Activated CD4-positive, alpha-beta T cell treated with anti-CD3 and anti-CD28 coated beads, Interleukin-2, amount 50 U/mL, for 48 hours (primary cell): ENCODE data around the gene ARL4A.
A peak's percentile ranks its signal among the peaks of the same experiment; 100 is the strongest.
"Not testable (repeated sequence)": the region's sequence is repeated elsewhere in the genome, so short reads cannot be mapped to it uniquely, and the experiment has no call there.

ENCODE experiments used
- DNase-seq, 2 experiments: peaks; one replicate each; pipeline ENCODE4 v3.0.0-alpha.2; 2020

Gene ARL4A

GRCh38 chr7:12670000-12670729 lies 17.3 kb upstream of the ARL4A start:
- DNase-seq: no peak

GRCh38 chr7:12670743-12671520 lies 16.5 kb upstream of the ARL4A start:
- no peak for DNase-seq

DNA sequence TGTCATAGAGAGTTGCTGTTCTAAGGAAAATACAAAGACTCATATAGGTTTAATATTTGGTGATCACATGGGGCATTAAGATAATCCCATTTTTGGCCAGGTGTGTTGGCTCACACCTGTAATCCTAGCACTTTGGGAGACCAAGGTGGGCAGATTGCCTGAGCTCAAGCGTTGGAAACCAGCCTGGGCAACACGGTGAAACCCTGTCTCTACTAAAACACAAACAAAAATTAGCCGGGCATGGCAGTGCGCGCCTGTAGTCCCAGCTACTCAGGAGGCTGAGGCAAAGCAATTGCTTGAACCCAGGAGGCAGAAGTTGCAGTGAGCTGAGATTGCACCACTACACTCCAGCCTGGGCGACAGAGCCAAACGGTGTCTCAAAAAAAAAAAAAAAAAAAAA lies 14.0 kb upstream of the ARL4A start:
- DNase-seq: not testable (repeated sequence)

GRCh38 chr7:12674053-12674452 lies 13.4 kb upstream of the ARL4A start:
- no peak for DNase-seq

GRCh38 chr7:12674861-12675260 lies 12.6 kb upstream of the ARL4A start:
- peak in 1 of 2 experiments; percentile 27 for DNase-seq

DNA sequence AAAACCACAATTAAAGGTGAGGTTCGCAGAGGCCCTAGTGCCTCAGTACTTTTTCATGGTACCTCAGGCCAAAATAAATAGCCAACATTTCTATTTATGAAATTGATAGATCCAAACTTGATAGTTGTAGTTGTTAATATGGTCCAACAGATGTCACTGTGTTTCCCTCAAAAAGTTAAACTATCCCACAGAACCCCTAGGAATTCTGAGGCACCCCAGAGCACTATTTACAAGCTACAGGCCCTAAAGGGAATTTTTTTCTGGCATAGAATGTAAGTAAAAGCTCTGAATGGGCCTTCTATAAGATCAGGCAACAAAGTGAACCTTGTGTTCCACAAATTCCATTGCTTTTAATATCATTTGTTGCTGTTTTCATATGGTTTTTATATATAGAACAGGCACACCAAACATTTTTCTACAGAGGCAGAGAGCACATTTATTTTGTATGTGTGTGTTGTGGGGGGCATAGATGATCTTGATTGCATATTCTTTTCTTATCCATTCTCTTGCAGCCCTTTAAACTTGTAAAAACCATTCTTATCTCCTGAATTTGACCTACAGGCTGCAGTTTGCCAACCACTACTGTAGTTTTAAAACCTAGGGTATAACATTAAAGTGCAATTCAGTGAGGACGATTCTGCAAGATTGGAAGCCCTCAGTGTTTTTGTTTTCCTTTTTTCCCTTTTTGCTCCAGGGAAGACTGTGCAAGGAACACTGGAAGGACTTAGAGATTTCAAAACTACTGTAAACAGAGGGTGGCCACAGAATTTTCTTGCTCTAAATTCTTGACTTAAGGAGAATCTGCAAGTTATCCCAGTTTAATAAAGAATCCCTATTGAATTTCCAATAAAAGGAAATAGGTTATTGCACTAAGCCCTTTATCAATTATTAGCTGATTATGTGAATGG lies 3.5 kb upstream of the ARL4A start:
- DNase-seq: no peak

DNA sequence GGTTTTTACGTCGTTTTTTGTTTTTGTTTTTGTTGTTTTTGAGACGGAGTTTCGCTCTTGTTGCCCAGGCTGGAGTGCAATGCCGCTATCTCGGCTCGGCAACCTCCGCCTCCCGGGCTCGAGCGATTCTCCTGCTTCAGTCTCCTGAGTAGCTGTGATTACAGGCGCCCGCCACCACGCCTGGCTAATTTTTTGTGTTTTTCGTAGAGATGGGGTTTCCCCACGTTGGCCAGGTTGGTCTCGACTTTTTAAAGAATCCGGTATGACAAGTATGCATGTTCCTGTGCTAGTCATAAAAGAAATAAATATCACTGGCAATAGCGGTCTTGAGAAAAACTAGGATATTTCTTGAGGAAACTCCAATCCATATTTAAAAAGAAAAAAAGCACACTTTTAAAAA lies 2.7 kb upstream of the ARL4A start:
- DNase-seq: no peak

DNA sequence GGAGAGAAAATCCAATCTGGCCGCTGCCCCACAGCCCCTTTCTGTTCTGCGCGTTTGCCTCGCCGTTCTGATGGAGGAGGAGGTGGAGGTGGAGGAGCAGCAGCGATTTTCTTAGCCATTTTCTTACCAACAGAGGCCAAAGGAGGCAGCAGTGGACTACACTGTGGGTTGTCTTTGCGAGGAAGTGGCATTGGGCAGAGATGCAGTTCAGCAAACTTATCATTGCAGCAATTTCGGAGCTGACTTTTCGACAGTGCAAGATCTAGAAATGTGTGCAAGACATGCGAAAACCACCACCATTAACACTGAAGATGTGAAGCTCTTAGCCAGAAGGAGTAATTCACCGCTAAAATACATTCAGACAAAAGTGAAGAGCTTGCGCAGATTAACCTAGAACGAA lies 1.9 kb upstream of the ARL4A start:
- DNase-seq: peak; percentile 16 to 18

DNA sequence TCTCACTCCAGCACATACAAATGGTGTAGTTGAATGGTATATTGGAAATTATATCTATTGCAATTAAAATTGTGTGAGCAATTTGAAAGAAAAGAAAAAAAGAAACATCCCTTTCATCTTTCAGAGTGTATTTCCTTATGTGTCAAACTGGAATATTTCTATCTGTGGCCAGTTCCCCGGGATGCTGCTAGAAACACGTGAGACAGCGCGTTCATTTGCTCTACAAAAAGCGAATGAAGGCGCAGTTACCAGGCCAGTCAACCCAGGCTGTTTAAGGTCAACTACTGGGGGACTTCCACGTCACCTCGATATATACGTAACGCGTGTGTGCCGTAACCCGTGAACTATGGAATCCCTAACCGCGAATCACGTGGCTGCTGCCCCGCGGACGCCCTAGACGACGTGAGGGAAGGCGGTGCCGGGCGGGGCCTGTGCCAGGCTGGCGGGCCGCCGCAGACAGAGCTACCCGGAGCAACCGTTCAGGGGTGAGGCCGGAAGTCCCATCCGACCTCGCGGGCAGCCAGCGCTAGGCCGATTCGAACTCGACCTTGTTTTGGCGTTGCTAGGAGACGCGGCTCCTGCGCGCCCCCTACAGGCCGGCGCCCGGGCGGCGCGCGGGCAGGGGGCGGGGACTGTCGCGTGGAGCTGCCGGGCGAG lies 1.1 kb upstream of the ARL4A start:
- DNase-seq: peak; percentile 92 to 94

GRCh38 chr7:12687718-12688171 lies 312 bp downstream of the ARL4A start:
- no peak for DNase-seq

DNA sequence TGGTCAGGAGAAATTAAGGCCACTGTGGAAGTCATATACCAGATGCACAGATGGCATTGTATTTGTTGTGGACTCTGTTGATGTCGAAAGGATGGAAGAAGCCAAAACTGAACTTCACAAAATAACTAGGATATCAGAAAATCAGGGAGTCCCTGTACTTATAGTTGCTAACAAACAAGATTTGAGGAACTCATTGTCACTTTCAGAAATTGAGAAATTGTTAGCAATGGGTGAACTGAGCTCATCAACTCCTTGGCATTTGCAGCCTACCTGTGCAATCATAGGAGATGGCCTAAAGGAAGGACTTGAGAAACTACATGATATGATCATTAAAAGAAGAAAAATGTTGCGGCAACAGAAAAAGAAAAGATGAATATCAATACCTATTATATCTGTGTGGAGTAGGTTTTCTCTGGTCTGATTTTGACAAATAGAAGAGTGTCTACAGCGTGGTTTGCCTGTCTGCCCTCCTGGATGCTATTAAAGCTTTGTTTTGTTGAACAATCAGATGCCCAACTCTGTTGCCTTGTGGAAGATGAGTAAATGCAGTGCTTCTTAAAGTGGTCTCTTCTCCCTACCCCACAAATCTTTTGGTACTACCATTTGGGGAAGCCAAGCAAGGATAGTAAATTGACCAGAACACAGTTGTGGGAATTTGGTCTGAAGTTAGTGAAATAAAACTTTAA lies 1.2 kb downstream of the ARL4A start:
- not testable (repeated sequence) for DNase-seq

DNA sequence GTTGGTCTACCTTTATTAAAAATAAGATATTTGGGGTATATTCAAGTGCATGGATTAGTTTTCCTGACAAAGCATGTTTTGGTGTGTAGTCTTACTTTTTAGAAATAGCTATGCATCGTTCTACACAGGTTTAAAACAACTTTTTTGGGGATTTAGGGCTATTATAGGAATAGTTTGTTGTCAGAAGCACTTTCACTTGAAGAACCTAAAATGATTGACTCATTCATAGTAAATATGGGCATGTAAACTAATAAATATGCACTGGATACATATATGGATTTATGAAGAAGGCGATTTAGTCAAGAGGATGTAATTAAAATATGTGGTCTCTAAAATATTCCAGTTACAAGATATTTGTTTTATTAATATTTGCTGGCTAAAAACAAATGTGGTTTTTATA lies 2.0 kb downstream of the ARL4A start:
- no peak for DNase-seq

DNA sequence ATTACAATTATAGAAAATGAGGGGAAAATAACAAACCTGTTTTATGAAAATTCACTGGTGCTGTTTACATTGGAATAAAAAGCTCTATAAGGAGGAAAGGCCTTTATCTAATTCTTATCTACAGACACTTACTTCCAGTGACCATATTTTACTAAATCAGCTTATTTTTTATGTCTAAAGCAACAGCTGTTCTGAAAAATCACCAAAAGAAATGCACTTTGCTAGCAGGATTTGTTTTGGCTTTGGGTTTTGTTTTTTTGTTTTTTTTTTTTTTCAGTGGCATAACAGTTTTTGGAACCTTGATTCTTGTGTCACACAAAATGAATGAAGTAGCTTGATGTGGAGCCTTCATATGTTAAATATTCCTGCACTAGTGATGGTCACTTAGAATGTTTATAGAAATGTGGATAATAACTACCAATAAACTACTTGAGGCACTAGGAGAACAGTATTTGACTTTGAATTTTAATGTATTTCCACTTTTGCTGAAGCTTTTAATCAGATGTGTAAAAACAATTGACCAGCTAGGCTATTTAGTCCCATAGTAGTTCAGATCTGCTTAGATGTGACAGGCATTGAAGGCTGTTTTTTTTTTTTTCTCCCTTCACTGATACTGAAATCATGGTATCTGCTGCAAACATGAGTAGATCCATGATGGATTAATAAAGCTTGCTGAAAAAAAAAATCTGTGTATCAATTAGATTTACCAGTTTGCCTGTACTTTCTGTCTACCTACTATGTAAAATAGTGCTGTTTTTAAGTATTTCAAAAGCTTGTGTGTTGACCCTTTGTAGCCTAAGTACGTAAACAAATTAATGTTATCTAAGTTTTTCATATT lies 2.8 kb downstream of the ARL4A start:
- no peak for DNase-seq

- DNase-seq: not testable (repeated sequence)
Measured at GRCh38 chr7:12691388-12691787, 4.0 kb downstream of the ARL4A start.

GRCh38 chr7:12692035-12692434 lies 4.6 kb downstream of the ARL4A start:
- no peak for DNase-seq

DNA sequence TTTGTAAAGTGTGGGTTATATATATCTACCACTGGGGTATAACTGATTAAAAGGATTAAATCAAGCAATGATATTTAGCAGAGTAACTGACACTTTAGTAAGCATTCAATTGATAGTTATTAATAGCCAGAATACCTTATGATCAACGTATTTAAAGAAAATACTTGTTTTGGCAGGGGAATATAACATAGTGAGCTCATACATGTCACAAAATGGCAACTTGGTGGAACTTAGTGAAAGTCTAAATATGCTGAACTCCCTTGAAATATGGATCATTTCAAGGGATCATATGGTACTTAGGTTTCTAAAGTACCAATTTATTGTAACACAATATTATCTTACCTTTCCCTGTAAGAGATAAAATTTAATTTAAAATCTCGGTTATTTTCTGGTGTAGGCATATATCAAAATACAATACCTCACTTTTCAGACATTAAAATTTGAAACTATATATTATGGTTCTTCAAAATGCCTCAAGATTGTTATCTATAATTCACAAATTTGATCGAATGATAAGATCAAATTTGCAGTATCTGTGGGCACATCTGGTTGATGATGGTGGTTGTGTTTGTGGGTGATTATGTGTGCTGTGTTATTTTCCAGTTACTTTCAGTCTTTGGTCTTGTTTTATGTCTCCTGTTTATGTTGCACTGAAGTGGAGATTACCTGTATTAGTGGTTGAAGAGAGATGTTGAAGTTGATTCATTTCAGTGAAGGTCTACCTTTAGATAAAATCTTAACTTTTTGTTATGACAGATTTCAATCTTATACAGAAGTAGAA lies 5.2 kb downstream of the ARL4A start:
- no peak for DNase-seq

DNA sequence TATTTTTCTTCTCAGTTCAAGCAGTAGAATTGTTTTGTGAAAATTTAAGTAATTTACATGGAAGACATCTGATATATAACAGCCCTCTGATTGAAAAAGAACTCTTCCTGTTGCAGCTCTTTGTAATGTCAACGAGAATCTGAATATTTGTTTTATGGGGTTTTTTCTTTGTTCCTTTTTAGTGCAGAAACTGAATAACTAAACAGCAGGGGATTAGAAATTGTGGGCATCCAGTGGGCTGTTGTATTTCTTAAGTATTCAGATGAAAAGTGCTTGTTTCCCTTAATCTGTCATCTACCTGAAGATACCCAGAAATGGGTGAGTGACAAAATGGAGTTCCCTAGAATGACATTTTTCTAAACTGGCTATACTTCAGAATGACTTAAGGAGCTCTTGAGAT lies 7.4 kb downstream of the ARL4A start:
- no peak for DNase-seq

GRCh38 chr7:12695965-12696364 lies 8.5 kb downstream of the ARL4A start:
- DNase-seq: no peak

- no peak for DNase-seq
Measured at GRCh38 chr7:12699299-12699698, 11.9 kb downstream of the ARL4A start.

DNA sequence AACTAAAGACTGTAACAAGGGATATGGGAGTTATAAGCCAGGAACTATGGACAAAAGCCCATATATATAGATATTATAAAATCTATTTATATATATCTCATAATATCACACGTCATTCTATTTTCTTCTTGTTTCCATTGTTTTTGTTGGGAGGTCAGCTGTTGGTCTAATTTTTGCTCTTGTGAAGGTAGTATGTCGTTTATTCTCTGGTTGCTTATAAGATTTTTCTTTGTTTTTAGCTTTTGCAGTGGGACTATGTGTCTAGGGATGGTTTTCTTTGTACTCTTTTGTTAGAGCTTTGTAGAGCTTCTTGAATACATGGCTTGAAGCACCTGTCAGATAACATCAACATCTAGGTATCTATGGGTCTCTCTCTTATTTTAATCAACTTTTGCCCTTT lies 14.0 kb downstream of the ARL4A start:
- DNase-seq: no peak
